Neuronal stem cell (in vitro differentiated cells): ENCODE measurements around the gene FBXO34.

ENCODE experiments used
- DNase-seq: peaks from one replicate; pipeline ENCODE4 v3.0.0-alpha.2; 2013; ENCODE audit warnings: low spot score
- H2AFZ ChIP-seq: one replicate; pipeline ENCODE4 v1.6.1; 2013; ENCODE audit warnings: mild to moderate bottlenecking, low read length, inconsistent platforms
- H2AK5ac ChIP-seq: 2 replicates; pipeline ENCODE4 v1.6.1; 2013; ENCODE audit warnings: low read depth, mild to moderate bottlenecking, inconsistent platforms, low read length, moderate library complexity, mixed read lengths
- H2BK120ac ChIP-seq: 2 replicates; pipeline ENCODE4 v1.6.1; 2013; ENCODE audit warnings: low read depth, mild to moderate bottlenecking, inconsistent platforms, low read length, moderate library complexity, mixed read lengths
- H2BK12ac ChIP-seq: one replicate; pipeline ENCODE4 v1.6.1; 2013; ENCODE audit warnings: low read length, inconsistent platforms
- H2BK15ac ChIP-seq: 2 replicates; pipeline ENCODE4 v1.6.1; 2013; ENCODE audit warnings: mild to moderate bottlenecking, low read length, inconsistent platforms, mixed read lengths
- H2BK5ac ChIP-seq: one replicate; pipeline ENCODE4 v1.6.1; 2013; ENCODE audit warnings: inconsistent platforms, mild to moderate bottlenecking, low read length, moderate library complexity
- H3K14ac ChIP-seq: one replicate; pipeline ENCODE4 v1.6.1; 2013; ENCODE audit warnings: low read length, inconsistent platforms
- H3K18ac ChIP-seq: 2 replicates; pipeline ENCODE4 v1.6.1; 2013; ENCODE audit warnings: low read length, inconsistent platforms
- H3K23ac ChIP-seq: 2 replicates; pipeline ENCODE4 v1.6.1; 2013; ENCODE audit warnings: low read depth, mild to moderate bottlenecking, mixed read lengths, low read length, inconsistent platforms; ENCODE audit not compliant: poor library complexity
- H3K27ac ChIP-seq: replicated peaks from 3 replicates; pipeline ENCODE4 v1.5.1; 2013; ENCODE audit warnings: low read length, inconsistent platforms
- H3K27me3 ChIP-seq, 3 experiments: 2 replicates each; pipeline ENCODE4 v1.6.1; 2013; ENCODE audit warnings: low read length in 3 of 3, mild to moderate bottlenecking in 2 of 3, inconsistent platforms in 1 of 3, low read depth in 1 of 3, mixed read lengths in 1 of 3, moderate library complexity in 1 of 3; ENCODE audit not compliant: control insufficient read depth in 3 of 3, insufficient read depth in 3 of 3
- H3K36me3 ChIP-seq, 2 donors: replicated peaks in 1 of 2; 2 replicates each; pipeline ENCODE4 v1.6.1; 2013; ENCODE audit warnings: low read length in 2 of 2; ENCODE audit not compliant: control insufficient read depth in 2 of 2, insufficient read depth in 2 of 2
- H3K4ac ChIP-seq: 2 replicates; pipeline ENCODE4 v1.6.1; 2013; ENCODE audit warnings: inconsistent platforms, mild to moderate bottlenecking, low read length, moderate library complexity
- H3K4me1 ChIP-seq, 2 donors: 1 replicate in 1 of 2; 2 replicates in 1 of 2; pipeline ENCODE4 v1.6.1; 2013; ENCODE audit warnings: low read length in 2 of 2, low read depth in 1 of 2; ENCODE audit not compliant: control insufficient read depth in 2 of 2, insufficient read depth in 1 of 2
- H3K4me2 ChIP-seq: one replicate; pipeline ENCODE4 v1.6.1; 2013; ENCODE audit warnings: mild to moderate bottlenecking, low read length, inconsistent platforms; ENCODE audit not compliant: insufficient read depth, poor library complexity, severe bottlenecking
- H3K4me3 ChIP-seq, 2 donors: 2 replicates each; pipeline ENCODE4 v1.5.1; 2013; ENCODE audit warnings: low read length in 2 of 2, mild to moderate bottlenecking in 2 of 2, inconsistent platforms in 1 of 2, moderate library complexity in 1 of 2
- H3K79me1 ChIP-seq: one replicate; pipeline ENCODE4 v1.6.1; 2013; ENCODE audit warnings: low read depth, mild to moderate bottlenecking, inconsistent platforms, low read length, moderate library complexity
- H3K9ac ChIP-seq: one replicate; pipeline ENCODE4 v1.6.1; 2013; ENCODE audit warnings: mild to moderate bottlenecking, low read depth, low read length, inconsistent platforms; ENCODE audit not compliant: poor library complexity
- H3K9me3 ChIP-seq, 2 donors: replicated peaks in 1 of 2; 2 replicates each; pipeline versions ENCODE3 to v1.6.1; 2013; ENCODE audit warnings: low read length in 2 of 2, mild to moderate bottlenecking in 2 of 2, inconsistent platforms in 1 of 2, low read depth in 1 of 2, mixed read lengths in 1 of 2, moderate library complexity in 1 of 2; ENCODE audit not compliant: control insufficient read depth in 2 of 2, insufficient read depth in 1 of 2
- H4K8ac ChIP-seq: one replicate; pipeline ENCODE4 v1.6.1; 2013; ENCODE audit warnings: low read depth, mild to moderate bottlenecking, inconsistent platforms, low read length, moderate library complexity
- H4K91ac ChIP-seq: one replicate; pipeline ENCODE4 v1.6.1; 2013; ENCODE audit warnings: low read length, low read depth, mild to moderate bottlenecking, inconsistent platforms; ENCODE audit not compliant: poor library complexity
- WGBS, 2 donors: extraction: QIAGEN DNeasy Blood & Tissue Kit; methylation state at CpG; one replicate each; pipeline ENCODE4 v1.1.7; 2013; ENCODE audit warnings: missing lambda C conversion rate in 2 of 2, mixed read lengths in 1 of 2; ENCODE audit not compliant: insufficient read length in 2 of 2, insufficient replicate concordance in 1 of 2; ENCODE audit errors: extremely low coverage in 2 of 2; 5-methylcytosine and 5-hydroxymethylcytosine counted together

The FBXO34 gene

DNA sequence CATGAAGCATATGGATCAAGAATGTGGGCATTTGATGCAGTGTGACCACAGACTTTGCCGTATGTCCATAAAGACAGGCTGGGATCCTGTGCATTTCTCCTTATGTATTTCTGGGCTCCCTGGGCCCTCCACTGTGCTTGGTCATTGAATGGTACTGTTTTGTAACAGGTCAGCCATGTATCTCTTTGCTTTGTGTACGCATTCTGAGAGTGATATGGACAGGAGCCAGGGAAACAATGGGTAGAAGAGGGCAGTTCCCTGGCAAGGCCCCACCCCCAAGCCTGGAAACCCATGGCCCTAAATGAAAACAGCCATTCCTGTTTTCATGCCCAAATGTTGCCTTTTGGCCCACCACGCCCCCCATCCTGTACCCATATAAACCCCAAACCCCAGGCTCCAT lies 15.2 kb upstream of the FBXO34 start:
- Histone ChIP-seq H2BK5ac (no peak overlapping the region), H3K18ac (no peak overlapping the region), H2AK5ac (no peak overlapping the region), H3K9ac (no peak overlapping the region), H3K36me3 (no peaks in the 10 kb centered on the region), H4K91ac (no peak overlapping the region), H3K27me3 (peaks cover 0 to 23% (median 0%) of the 10 kb centered on the region in 3 experiments), H3K27ac (no peak overlapping the region), H2BK12ac (no peak overlapping the region), H3K4me3 (no peak overlapping the region), H4K8ac (no peak overlapping the region), H3K14ac (no peak overlapping the region), H3K23ac (no peak overlapping the region), H3K4me1 (no peaks in the 10 kb centered on the region), H3K4me2 (no peak overlapping the region), H2AFZ (no peak overlapping the region), H3K9me3 (no peaks in the 10 kb centered on the region), H3K4ac (no peak overlapping the region), H2BK120ac (no peak overlapping the region), H3K79me1 (no peaks in the 10 kb centered on the region), H2BK15ac (no peak overlapping the region)
- DNase-seq: no peak
- WGBS, 2 donors: no CpG with 5 or more reads among the region's 3 CpGs

DNA sequence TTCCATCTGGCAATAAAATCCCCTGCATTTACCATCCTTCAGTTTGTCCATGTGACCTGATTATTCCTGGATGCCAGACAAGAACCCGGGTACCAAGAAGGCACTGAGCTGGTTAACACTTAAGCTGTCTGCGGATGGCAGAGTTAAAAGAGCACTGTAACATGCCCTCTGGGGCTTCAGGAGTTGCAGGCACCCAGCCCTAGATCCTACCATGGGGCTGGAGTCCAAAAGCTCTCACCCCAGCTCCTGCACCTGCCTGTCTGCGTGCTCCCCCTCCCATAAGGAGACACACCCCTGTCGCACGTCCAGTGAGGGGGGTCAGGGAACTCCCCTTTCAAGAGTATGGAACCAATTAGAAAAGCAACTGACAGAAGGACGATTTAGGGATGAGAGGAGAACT lies 14.6 kb upstream of the FBXO34 start:
- Histone ChIP-seq H3K27ac (no peak overlapping the region), H3K14ac (no peak overlapping the region), H3K4ac (no peak overlapping the region), H3K79me1 (no peaks in the 10 kb centered on the region), H3K9ac (no peak overlapping the region), H3K9me3 (no peaks in the 10 kb centered on the region), H2BK5ac (no peak overlapping the region), H3K23ac (no peak overlapping the region), H4K91ac (no peak overlapping the region), H2AK5ac (no peak overlapping the region), H3K4me1 (no peaks in the 10 kb centered on the region), H2AFZ (no peak overlapping the region), H4K8ac (no peak overlapping the region), H3K36me3 (no peaks in the 10 kb centered on the region), H3K18ac (no peak overlapping the region), H3K4me2 (no peak overlapping the region), H2BK120ac (no peak overlapping the region), H2BK12ac (no peak overlapping the region), H3K4me3 (no peak overlapping the region), H2BK15ac (no peak overlapping the region), H3K27me3 (peaks cover 0 to 23% (median 0%) of the 10 kb centered on the region in 3 experiments)
- WGBS, 2 donors: no CpG with 5 or more reads among the region's 6 CpGs
- DNase-seq: no peak

DNA sequence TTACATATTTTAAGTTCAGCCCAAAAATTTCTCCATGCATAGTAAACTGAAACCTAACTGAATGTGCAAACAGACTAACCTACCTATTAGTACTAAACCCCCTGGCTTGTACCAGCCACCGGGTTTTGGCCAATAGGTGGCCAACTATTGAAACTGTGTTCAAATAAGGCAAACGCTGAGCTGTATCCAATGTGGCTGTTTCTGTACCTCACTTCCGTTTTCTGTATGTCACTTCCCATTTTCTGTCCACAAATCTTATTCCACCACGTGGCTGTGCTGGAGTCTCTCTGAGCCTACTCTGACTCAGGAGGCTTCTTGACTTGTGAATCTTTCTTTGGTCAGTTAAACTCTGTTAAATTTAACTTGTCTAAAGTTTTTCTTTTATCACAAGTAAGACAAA lies 6.0 kb upstream of the FBXO34 start:
- Histone ChIP-seq H3K23ac (no peak overlapping the region), H2BK12ac (no peak overlapping the region), H2BK15ac (no peak overlapping the region), H3K79me1 (no peaks in the 10 kb centered on the region), H3K14ac (no peak overlapping the region), H3K4me2 (no peak overlapping the region), H2BK5ac (no peak overlapping the region), H2AFZ (no peak overlapping the region), H3K27me3 (peaks cover 0 to 13% (median 0%) of the 10 kb centered on the region in 3 experiments), H3K4me3 (no peak overlapping the region), H3K9me3 (no peaks in the 10 kb centered on the region), H4K91ac (no peak overlapping the region), H2AK5ac (no peak overlapping the region), H3K9ac (no peak overlapping the region), H2BK120ac (no peak overlapping the region), H3K27ac (no peak overlapping the region), H3K36me3 (no peaks in the 10 kb centered on the region), H3K4me1 (no peaks in the 10 kb centered on the region), H3K18ac (no peak overlapping the region), H3K4ac (no peak overlapping the region), H4K8ac (no peak overlapping the region)
- WGBS, 2 donors: no CpG with 5 or more reads among the region's 4 CpGs
- DNase-seq: no peak

DNA sequence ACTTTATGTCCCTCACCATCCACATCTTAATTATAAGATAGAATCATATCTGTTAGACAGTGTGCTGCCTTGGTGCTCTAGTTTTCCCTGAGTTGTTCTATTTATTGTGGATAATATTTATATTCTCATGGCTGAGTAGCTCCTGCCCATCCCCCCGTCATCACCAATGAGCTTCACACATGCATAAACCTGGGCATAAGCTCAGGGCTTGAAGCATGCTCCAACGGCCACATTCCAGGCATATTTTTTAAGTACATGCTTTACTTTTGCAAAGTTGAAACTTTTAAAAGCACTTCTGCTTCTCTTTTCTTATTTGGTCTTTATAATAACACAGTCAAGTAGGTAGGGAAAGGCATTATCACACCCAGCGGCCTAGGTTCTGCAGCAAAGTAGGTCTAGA lies 3.4 kb upstream of the FBXO34 start:
- no CpG with 5 or more reads among the region's 3 CpGs for WGBS, 2 donors
- H2AK5ac ChIP-seq: no peak overlapping the region
- H3K18ac ChIP-seq: no peak overlapping the region
- DNase-seq: no peak
- no peak overlapping the region for H3K4me2 ChIP-seq
- H2BK12ac ChIP-seq: no peak overlapping the region
- H3K79me1 ChIP-seq: peaks cover 5% of the 10 kb centered on the region
- H3K27me3 ChIP-seq: peaks cover 0 to 6% (median 0%) of the 10 kb centered on the region in 3 experiments
- H3K9me3 ChIP-seq: no peaks in the 10 kb centered on the region
- no peak overlapping the region for H2BK15ac ChIP-seq
- H2BK5ac ChIP-seq: no peak overlapping the region
- no peak overlapping the region for H3K23ac ChIP-seq
- no peak overlapping the region for H3K9ac ChIP-seq
- no peak overlapping the region for H3K27ac ChIP-seq
- peaks cover 0 to 1% of the 10 kb centered on the region in 2 donors for H3K4me1 ChIP-seq
- H3K14ac ChIP-seq: no peak overlapping the region
- no peak overlapping the region for H3K4ac ChIP-seq
- no peak overlapping the region for H2AFZ ChIP-seq
- peaks cover 0 to under 1% of the 10 kb centered on the region in 2 donors for H3K36me3 ChIP-seq
- no peak overlapping the region for H3K4me3 ChIP-seq
- H2BK120ac ChIP-seq: no peak overlapping the region
- no peak overlapping the region for H4K8ac ChIP-seq
- no peak overlapping the region for H4K91ac ChIP-seq
